Astrocyte (in vitro differentiated cells and primary cell): ENCODE results near the gene CHCHD6. TPM values are rescaled to one million over a fixed set of nuclear protein-coding genes. Genes with fewer than 3 reads are reported as not detected.

Source experiments
- DNase-seq: peaks from one replicate; pipeline ENCODE4 v3.0.0-alpha.2; 2010; ENCODE audit warnings: low read depth
- FAIRE-seq: peaks from 2 replicates; lab custom pipeline; 2011; peaks lifted over from hg19 to GRCh38; lab: Jason Lieb, UNC
- H2AFZ ChIP-seq: 2 replicates; pipeline ENCODE4 v1.6.0; 2012; ENCODE audit warnings: low read depth, low read length, inconsistent platforms
- H3K27ac ChIP-seq: 2 replicates; pipeline ENCODE4 v1.5.1; 2011; ENCODE audit warnings: low read depth, low read length, inconsistent platforms
- H3K27me3 ChIP-seq: 2 replicates; pipeline ENCODE4 v1.6.0; 2011; ENCODE audit warnings: low read length, inconsistent platforms; ENCODE audit not compliant: insufficient read depth
- H3K36me3 ChIP-seq: 2 replicates; pipeline ENCODE4 v1.5.1; 2011; ENCODE audit warnings: low read length, inconsistent platforms; ENCODE audit not compliant: insufficient read depth
- H3K4me1 ChIP-seq: 2 replicates; pipeline ENCODE4 v1.5.1; 2011; ENCODE audit warnings: low read length, inconsistent platforms; ENCODE audit not compliant: insufficient read depth
- H3K4me2 ChIP-seq: 2 replicates; pipeline ENCODE4 v1.6.0; 2012; ENCODE audit warnings: low read length, inconsistent platforms
- H3K4me3 ChIP-seq: 2 replicates; pipeline ENCODE4 v1.5.1; 2011; ENCODE audit warnings: low read depth, mild to moderate bottlenecking, low read length, inconsistent platforms; ENCODE audit not compliant: insufficient read depth
- H3K79me2 ChIP-seq: 2 replicates; pipeline ENCODE4 v1.6.0; 2012; ENCODE audit warnings: mild to moderate bottlenecking, low read length, inconsistent platforms; ENCODE audit not compliant: insufficient read depth
- H3K9ac ChIP-seq: 2 replicates; pipeline ENCODE4 v1.6.0; 2012; ENCODE audit warnings: mild to moderate bottlenecking, low read length, inconsistent platforms
- H3K9me3 ChIP-seq: 2 replicates; pipeline ENCODE4 v1.5.1; 2012; ENCODE audit warnings: low read depth, mild to moderate bottlenecking, low read length, inconsistent platforms; ENCODE audit not compliant: insufficient read depth
- H4K20me1 ChIP-seq: 2 replicates; pipeline ENCODE4 v1.6.0; 2012; ENCODE audit warnings: low read length, inconsistent platforms; ENCODE audit not compliant: insufficient read depth
- H3K27ac Mint-ChIP-seq: one replicate; pipeline ENCODE4 v1.8.0; 2021; ENCODE audit warnings: mild to moderate bottlenecking, mixed read lengths; ENCODE audit not compliant: unreplicated experiment
- H3K27me3 Mint-ChIP-seq: one replicate; pipeline ENCODE4 v1.8.0; 2021; ENCODE audit warnings: low read depth, mixed read lengths; ENCODE audit not compliant: unreplicated experiment
- H3K36me3 Mint-ChIP-seq: one replicate; pipeline ENCODE4 v1.8.0; 2021; ENCODE audit warnings: low read depth, mixed read lengths; ENCODE audit not compliant: unreplicated experiment
- H3K4me1 Mint-ChIP-seq: one replicate; pipeline ENCODE4 v1.8.0; 2021; ENCODE audit warnings: low read depth, mixed read lengths; ENCODE audit not compliant: unreplicated experiment
- H3K4me3 Mint-ChIP-seq: one replicate; pipeline ENCODE4 v1.8.0; 2021; ENCODE audit warnings: mild to moderate bottlenecking, moderate library complexity, mixed read lengths; ENCODE audit not compliant: unreplicated experiment
- H3K9me3 Mint-ChIP-seq: one replicate; pipeline ENCODE4 v1.8.0; 2021; ENCODE audit warnings: mild to moderate bottlenecking, mixed read lengths; ENCODE audit not compliant: unreplicated experiment
- CTCF ChIP-seq: IDR thresholded peaks from 2 replicates; pipeline ENCODE4 v1.5.1; 2011; ENCODE audit warnings: low read depth, mild to moderate bottlenecking, inconsistent platforms, low read length, moderate library complexity; ENCODE audit not compliant: insufficient read depth
- EZH2 ChIP-seq: IDR thresholded peaks from 2 replicates; pipeline ENCODE4 v1.6.1; 2012; ENCODE audit warnings: mild to moderate bottlenecking, low read length, inconsistent platforms; ENCODE audit not compliant: insufficient read depth
- total RNA-seq: library from RNA; stranded (reverse); gene quantifications from 2 replicates; pipeline ENCODE4 v1.2.1, GENCODE V29; 2021

CHCHD6 gene
- total RNA-seq, 1 donor from 2014 or later = 21.1 TPM

- Histone ChIP-seq H3K4me3 (no peak overlapping the region), H4K20me1 (peaks cover 99% of the 10 kb centered on the region), H3K36me3 (no peaks in the 10 kb centered on the region), H3K9ac (no peak overlapping the region), H3K27me3 (no peaks in the 10 kb centered on the region), H3K9me3 (no peaks in the 10 kb centered on the region), H3K27ac (no peak overlapping the region), H3K4me2 (no peak overlapping the region), H3K79me2 (peaks cover 100% of the 10 kb centered on the region), H3K4me1 (peaks cover 4% of the 10 kb centered on the region), H2AFZ (no peak overlapping the region)
- TF ChIP-seq EZH2 (no peak), CTCF (no peak)
- no peaks in the 10 kb centered on the region for H3K4me1 Mint-ChIP-seq
- no peak overlapping the region for H3K27ac Mint-ChIP-seq
- no peak overlapping the region for H3K4me3 Mint-ChIP-seq
- H3K36me3 Mint-ChIP-seq = peaks cover 3% of the 10 kb centered on the region
- DNase-seq (no peak), FAIRE-seq (no peak)
- H3K9me3 Mint-ChIP-seq = no peaks in the 10 kb centered on the region
- H3K27me3 Mint-ChIP-seq = no peaks in the 10 kb centered on the region
Measured at GRCh38 chr3:126993436-126993835, 289.4 kb downstream of the CHCHD6 start.

GRCh38 chr3:126994661-126995245 is 290.7 kb downstream of the CHCHD6 start:
- no peak overlapping the region for H2AFZ ChIP-seq
- H3K36me3 ChIP-seq = no peaks in the 10 kb centered on the region
- Mint-ChIP-seq H3K27me3 (no peaks in the 10 kb centered on the region), H3K27ac (no peak overlapping the region), H3K9me3 (no peaks in the 10 kb centered on the region), H3K4me3 (no peak overlapping the region), H3K4me1 (no peaks in the 10 kb centered on the region), H3K36me3 (no peaks in the 10 kb centered on the region)
- H3K4me3 ChIP-seq = no peak overlapping the region
- peaks cover 100% of the 10 kb centered on the region for H3K79me2 ChIP-seq
- peaks cover 4% of the 10 kb centered on the region for H3K4me1 ChIP-seq
- TF ChIP-seq EZH2 (no peak), CTCF (no peak)
- H4K20me1 ChIP-seq = peaks cover 91% of the 10 kb centered on the region
- FAIRE-seq = no peak
- H3K4me2 ChIP-seq = no peak overlapping the region
- no peaks in the 10 kb centered on the region for H3K27me3 ChIP-seq
- no peaks in the 10 kb centered on the region for H3K9me3 ChIP-seq
- H3K27ac ChIP-seq = no peak overlapping the region
- H3K9ac ChIP-seq = no peak overlapping the region
- DNase-seq = no peak

GRCh38 chr3:126995254-126995780 is 291.3 kb downstream of the CHCHD6 start:
- H4K20me1 ChIP-seq = peaks cover 85% of the 10 kb centered on the region
- H3K4me2 ChIP-seq = no peak overlapping the region
- no peak for TF ChIP-seq CTCF
- TF ChIP-seq EZH2 = no peak
- Mint-ChIP-seq H3K4me3 (no peak overlapping the region), H3K9me3 (no peaks in the 10 kb centered on the region), H3K27me3 (no peaks in the 10 kb centered on the region), H3K36me3 (no peaks in the 10 kb centered on the region), H3K27ac (no peak overlapping the region), H3K4me1 (no peaks in the 10 kb centered on the region)
- peaks cover 4% of the 10 kb centered on the region for H3K4me1 ChIP-seq
- H3K9ac ChIP-seq = no peak overlapping the region
- H3K9me3 ChIP-seq = no peaks in the 10 kb centered on the region
- no peaks in the 10 kb centered on the region for H3K27me3 ChIP-seq
- no peak overlapping the region for H3K27ac ChIP-seq
- FAIRE-seq (no peak), DNase-seq (no peak)
- H3K4me3 ChIP-seq = no peak overlapping the region
- peaks cover 99% of the 10 kb centered on the region for H3K79me2 ChIP-seq
- no peaks in the 10 kb centered on the region for H3K36me3 ChIP-seq
- H2AFZ ChIP-seq = no peak overlapping the region
